ENCODE data around the gene ARHGAP22.

The ARHGAP22 gene

DNA sequence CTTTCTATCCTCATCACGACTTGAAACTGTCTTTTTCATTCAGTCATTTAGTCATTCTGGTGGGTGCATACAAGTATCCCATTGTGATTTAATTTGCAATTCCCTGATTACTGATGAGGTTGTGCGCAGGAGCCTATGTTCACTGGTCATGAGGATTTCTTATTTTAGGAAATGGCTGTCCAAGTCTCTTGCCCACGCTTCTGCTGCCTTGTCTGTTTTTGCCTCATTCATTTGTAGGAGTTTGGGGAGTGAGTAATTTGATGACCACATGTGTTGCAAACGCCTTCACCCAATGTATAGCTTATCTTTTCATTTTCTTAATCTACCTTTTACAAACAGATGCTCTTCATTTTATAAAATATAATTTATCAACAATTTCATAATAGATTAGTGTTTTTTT, 127.3 kb downstream of the ARHGAP22 start:
- TF ChIP-seq POLR2AphosphoS5 (IDR thresholded peaks at IDR 0.05; ENCODE audit: low read depth, low read length) (no peak), POU2F2 (IDR thresholded peaks at IDR 0.05; ENCODE audit: low read depth, low read length) (no peak), PAX5 (IDR thresholded peaks at IDR 0.05; ENCODE audit: insufficient read depth, low read length, severe bottlenecking) (no peak)
- DNase-seq (ENCODE audit: insufficient read length, low spot score) (no peak), FAIRE-seq (no peak)

DNA sequence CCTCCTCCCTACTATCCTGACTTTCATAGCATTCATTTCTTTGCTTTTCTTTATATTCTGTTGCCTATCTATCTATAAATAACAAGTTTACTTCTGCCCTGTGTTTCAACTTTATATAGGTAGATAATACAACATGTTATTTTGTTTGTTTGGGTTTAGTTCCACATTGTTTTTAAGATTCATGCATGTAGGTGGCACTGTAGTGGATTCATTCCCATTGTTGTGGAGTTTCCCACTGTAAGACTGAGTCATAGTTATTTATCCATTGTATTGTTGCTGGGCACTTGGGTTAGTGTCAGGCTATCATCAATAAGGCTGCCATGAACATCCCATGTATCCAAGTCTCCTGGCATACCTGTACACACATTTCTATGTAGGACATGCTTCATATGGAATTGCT, 127.7 kb downstream of the ARHGAP22 start:
- FAIRE-seq (no peak), DNase-seq (ENCODE audit: insufficient read length, low spot score) (no peak)
- TF ChIP-seq POLR2A (IDR thresholded peaks at IDR 0.05; ENCODE audit: low read depth, low read length) (no peak), SPI1 (IDR thresholded peaks at IDR 0.05; ENCODE audit: low read depth, low read length) (no peak)

DNA sequence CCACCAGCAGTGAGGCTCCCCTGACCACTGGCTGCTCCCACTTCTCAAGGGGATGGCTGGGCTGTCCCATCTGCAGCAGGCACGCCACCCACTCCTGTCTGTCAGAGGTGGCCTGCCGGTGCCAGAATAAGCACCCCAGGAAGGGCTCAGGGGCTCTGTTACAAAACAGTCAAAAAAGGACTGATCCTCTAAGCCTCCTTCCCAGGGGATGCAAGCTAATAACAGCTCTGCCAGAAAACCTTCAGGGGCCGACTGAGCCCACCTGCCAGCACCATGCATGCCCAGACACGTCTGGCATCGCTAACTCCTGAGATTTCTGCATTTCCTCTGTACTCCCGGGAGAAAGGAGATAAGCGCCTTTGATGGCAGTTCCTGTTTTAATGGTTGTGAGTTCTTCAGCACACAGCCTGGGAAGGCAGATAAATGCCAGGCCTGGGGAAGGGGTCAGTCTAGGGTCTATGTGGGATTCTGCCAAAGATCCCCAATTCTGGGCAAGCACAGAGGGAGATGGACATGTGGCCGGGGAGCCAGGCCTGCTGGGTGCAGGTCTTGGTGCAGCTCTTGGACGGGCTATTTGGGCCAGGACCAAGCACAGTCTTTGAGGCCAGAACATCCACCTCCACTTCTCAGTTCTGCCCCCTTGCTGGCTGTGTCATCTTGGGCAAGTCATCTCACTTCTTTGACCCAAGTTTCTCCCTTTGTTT, 128.4 kb downstream of the ARHGAP22 start:
- DNase-seq (ENCODE audit: insufficient read length, low spot score) = no peak
- TF ChIP-seq PAX5 (IDR thresholded peaks at IDR 0.05; ENCODE audit: insufficient read depth, low read length, severe bottlenecking) (no peak), SPI1 (IDR thresholded peaks at IDR 0.05; ENCODE audit: low read depth, low read length) (0 out of 2 replicates have a peak, but pooled peaks have one; percentile 11)
- no peak for FAIRE-seq

DNA sequence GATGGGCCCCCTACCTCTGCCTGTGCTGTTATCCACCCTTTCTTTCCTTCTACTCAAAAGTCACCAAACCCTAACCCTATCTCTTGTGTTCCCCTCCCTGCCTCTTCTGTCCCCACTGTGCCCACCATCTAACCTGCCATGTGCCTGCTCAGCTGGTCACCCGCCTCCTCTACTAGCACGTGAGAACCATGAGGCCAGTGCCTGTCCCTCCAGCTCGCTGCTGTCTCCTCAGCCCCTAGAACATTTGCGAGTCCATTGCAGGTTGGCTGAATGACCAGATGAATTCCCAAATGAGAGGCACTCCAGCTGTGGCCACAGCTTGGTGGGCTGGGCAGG, 129.0 kb downstream of the ARHGAP22 start:
- DNase-seq (ENCODE audit: insufficient read length, low spot score) (no peak), FAIRE-seq (no peak)
- TF ChIP-seq TAF1 (IDR thresholded peaks at IDR 0.05; ENCODE audit: low read depth, low read length) = no peak
- TF ChIP-seq SPI1 (IDR thresholded peaks at IDR 0.05; ENCODE audit: low read depth, low read length) = no peak
- no peak for TF ChIP-seq POU2F2 (IDR thresholded peaks at IDR 0.05; ENCODE audit: low read depth, low read length)
- TF ChIP-seq POLR2AphosphoS5 (IDR thresholded peaks at IDR 0.05; ENCODE audit: low read depth, low read length) = no peak

DNA sequence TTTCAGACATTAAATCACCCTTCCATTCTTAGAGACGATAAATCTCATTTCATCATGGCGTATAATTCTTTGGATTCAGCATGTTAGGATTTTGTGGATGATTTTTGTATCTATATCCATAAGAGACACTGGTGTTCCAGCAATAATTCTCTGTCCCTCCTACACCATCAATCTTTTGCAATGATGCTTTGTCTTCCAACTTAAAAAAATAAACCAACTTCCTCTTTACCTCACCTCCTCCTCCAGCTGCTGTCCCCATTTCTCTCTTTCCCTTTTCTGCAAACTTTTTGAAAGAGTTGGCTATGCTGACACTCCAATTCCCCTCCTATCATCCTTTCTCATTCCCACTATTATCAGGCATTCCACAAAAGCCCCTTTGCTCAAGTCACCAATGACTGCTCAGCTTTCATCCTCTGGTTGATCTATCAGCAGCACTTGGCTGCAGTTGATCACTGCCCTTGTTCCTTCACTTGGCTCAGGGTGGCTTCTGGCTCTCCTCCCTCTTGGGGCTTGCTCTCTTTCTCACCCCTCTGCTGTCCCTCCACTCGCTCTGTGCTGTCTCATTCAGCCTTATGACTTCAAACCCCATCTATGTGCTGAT, 130.0 kb downstream of the ARHGAP22 start:
- no peak for DNase-seq (ENCODE audit: insufficient read length, low spot score)
- FAIRE-seq = no peak
- TF ChIP-seq PAX5 (IDR thresholded peaks at IDR 0.05; ENCODE audit: insufficient read depth, low read length, severe bottlenecking) (no peak), SPI1 (IDR thresholded peaks at IDR 0.05; ENCODE audit: low read depth, low read length) (no peak), POLR2AphosphoS5 (IDR thresholded peaks at IDR 0.05; ENCODE audit: low read depth, low read length) (no peak), TAF1 (IDR thresholded peaks at IDR 0.05; ENCODE audit: low read depth, low read length) (no peak), POLR2A (IDR thresholded peaks at IDR 0.05; ENCODE audit: low read depth, low read length) (no peak), POU2F2 (IDR thresholded peaks at IDR 0.05; ENCODE audit: low read depth, low read length) (no peak)

DNA sequence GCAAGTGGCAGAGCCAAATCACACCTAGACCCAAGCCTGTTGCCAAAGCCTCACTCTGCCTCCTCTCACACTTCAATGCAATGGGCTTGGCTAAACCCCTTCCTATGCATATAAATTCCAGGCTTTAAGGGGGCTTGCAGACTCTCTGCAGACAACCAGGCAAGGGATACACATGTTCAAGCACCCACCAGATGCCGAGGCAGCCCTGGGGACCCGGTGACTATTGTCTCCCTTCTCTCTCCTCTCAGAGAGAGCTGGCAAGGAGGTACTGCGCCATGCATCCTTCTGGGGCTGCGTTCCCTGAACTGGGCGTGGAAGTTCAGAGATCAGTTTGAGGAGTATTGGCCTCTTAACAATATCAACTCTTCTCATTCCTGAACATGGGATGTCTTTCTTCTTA, 131.2 kb downstream of the ARHGAP22 start:
- FAIRE-seq (no peak), DNase-seq (ENCODE audit: insufficient read length, low spot score) (no peak)
- TF ChIP-seq POLR2AphosphoS5 (IDR thresholded peaks at IDR 0.05; ENCODE audit: low read depth, low read length) (no peak), SPI1 (IDR thresholded peaks at IDR 0.05; ENCODE audit: low read depth, low read length) (no peak)

DNA sequence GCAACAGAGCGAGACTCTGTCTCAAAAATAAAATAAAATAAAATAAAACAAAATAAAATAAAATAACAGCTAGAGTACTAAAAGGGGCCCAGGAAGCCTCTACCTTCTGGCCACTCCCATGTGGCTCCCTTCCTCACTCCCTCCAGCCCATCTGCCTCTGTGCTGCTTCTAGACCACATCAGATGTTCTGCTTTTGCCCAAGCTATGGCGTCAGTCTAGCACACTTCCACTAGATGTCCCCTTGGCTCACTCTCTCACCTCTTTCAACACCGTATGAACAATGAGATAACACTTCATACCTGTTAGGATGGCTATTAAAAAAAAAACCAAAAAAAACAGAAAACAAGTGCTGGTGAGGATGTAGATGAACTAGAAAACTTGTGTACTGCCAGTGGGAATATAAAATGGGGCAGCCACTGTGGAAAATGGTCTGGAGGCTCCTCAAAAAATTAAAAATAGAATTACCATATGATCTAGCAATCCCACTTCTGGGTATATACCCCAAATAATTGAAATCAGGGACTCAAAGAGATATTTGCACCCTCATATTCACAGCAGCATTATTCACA, 132.3 kb downstream of the ARHGAP22 start:
- FAIRE-seq (no peak), DNase-seq (ENCODE audit: insufficient read length, low spot score) (no peak)
- TF ChIP-seq POLR2A (IDR thresholded peaks at IDR 0.05; ENCODE audit: low read depth, low read length) (no peak), PAX5 (IDR thresholded peaks at IDR 0.05; ENCODE audit: insufficient read depth, low read length, severe bottlenecking) (no peak), SPI1 (IDR thresholded peaks at IDR 0.05; ENCODE audit: low read depth, low read length) (no peak), TAF1 (IDR thresholded peaks at IDR 0.05; ENCODE audit: low read depth, low read length) (no peak), POLR2AphosphoS5 (IDR thresholded peaks at IDR 0.05; ENCODE audit: low read depth, low read length) (no peak), POU2F2 (IDR thresholded peaks at IDR 0.05; ENCODE audit: low read depth, low read length) (no peak)

DNA sequence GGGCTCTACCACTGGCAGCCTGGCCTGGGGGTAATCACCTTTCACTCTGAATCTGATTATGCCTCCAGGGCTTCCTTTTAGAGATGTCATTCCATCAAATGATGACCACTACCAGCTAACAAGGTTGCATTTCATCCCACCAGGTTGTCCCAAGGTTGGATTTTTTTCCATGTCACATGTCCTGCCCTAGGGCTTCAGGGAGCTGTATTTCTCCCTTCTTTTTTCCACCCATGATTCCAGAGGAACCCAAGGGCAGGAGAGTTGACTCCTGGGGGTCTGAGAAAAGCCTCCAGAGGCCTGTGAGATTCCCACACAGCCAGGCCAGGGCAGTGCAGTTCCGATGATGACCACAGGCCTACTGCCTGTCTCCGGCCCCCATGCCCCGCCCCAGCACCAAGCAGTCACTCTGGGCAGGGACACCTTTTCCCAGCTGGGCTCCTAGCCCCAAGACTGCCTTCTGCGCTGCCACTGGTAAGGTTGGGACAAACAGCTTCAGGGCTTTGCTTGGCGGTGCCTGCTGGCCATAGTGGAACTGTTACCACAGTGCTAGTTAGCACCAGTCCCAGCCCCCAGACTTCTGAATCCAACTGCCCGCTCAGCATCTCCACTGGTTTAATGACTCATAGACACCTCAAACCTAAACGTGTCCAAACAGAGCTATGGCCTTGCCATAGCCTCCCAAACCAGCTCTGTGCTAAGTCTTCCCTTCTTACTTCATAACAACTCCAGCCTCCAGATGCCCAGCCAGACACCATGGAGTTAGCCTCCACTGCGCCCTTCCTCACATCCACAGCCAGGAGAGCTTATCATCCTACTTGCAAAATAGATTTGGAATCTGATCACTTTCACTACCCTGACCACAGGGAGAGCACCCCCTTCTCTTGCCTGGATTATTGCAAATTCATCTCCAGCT, 133.7 kb downstream of the ARHGAP22 start:
- FAIRE-seq = no peak
- DNase-seq (ENCODE audit: insufficient read length, low spot score) = no peak
- TF ChIP-seq SPI1 (IDR thresholded peaks at IDR 0.05; ENCODE audit: low read depth, low read length) (no peak), TAF1 (IDR thresholded peaks at IDR 0.05; ENCODE audit: low read depth, low read length) (no peak), PAX5 (IDR thresholded peaks at IDR 0.05; ENCODE audit: insufficient read depth, low read length, severe bottlenecking) (no peak), POLR2A (IDR thresholded peaks at IDR 0.05; ENCODE audit: low read depth, low read length) (no peak), POU2F2 (IDR thresholded peaks at IDR 0.05; ENCODE audit: low read depth, low read length) (no peak), POLR2AphosphoS5 (IDR thresholded peaks at IDR 0.05; ENCODE audit: low read depth, low read length) (no peak)

DNA sequence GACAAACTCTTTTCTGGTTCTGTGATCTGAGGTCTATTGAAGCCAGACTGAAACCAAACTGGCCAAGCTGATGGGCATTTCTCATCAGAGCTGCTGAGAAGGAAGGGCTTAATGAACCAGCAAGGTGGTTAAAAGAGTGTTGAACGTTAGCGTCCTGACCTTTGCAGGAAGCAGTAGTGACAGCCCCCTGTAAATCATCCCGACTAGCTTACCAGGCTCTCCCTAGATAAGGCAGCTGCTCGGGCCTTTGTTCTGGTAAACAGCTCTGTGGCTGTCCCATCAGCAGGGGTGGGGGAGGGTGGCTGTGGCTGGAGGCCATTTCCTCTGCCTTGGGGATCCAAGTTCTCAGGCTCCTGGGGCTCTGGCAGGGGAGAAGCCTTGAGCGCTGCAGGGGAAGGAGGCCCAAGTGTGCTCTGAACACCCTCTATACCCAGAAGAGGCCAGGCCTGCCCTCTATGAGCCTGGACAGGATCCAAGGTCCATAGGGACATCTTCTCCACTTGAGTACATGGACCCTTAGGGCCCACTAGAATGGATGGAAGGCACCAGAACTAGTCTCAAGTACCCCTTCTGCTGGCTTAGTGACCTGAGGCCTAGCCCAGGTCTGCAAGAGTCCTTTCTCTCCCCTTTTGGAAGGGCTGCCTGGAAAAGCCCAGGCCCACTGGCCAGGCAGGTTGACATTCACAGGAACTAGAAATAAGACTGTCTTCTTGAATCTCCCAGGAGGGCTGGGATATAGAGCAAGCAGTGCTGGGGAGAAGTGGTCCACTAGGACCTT, 134.6 kb downstream of the ARHGAP22 start:
- DNase-seq (ENCODE audit: insufficient read length, low spot score) = no peak
- FAIRE-seq = no peak
- no peak for TF ChIP-seq POLR2A (IDR thresholded peaks at IDR 0.05; ENCODE audit: low read depth, low read length)
- TF ChIP-seq PAX5 (IDR thresholded peaks at IDR 0.05; ENCODE audit: insufficient read depth, low read length, severe bottlenecking) = no peak
- no peak for TF ChIP-seq TAF1 (IDR thresholded peaks at IDR 0.05; ENCODE audit: low read depth, low read length)
- no peak for TF ChIP-seq POLR2AphosphoS5 (IDR thresholded peaks at IDR 0.05; ENCODE audit: low read depth, low read length)
- no peak for TF ChIP-seq POU2F2 (IDR thresholded peaks at IDR 0.05; ENCODE audit: low read depth, low read length)
- no peak for TF ChIP-seq SPI1 (IDR thresholded peaks at IDR 0.05; ENCODE audit: low read depth, low read length)
